CD4-positive, alpha-beta T cell (primary cell): ENCODE data around the gene TSPAN13. TPM values are rescaled to one million over a fixed set of nuclear protein-coding genes. Genes with fewer than 3 reads are reported as not detected.

Experiments used
- ATAC-seq: fragments of 200-7000 bp; cut with Tn5 transposase; one replicate; pipeline ENCODE4 v1.10.0; 2022; ENCODE audit warnings: mild to moderate bottlenecking; ENCODE audit not compliant: poor library complexity
- CTCF ChIA-PET: fragments of 350-600 bp; sonication (Branson Sonifier 250); formaldehyde crosslinking; loops from one replicate; lab custom pipeline; 2021; ENCODE audit warnings: antibody characterized with exemption, inconsistent platforms; lab: Charles Lee
- POLR2A ChIA-PET: fragments of 350-600 bp; sonication (Branson Sonifier 250); formaldehyde crosslinking; loops from one replicate; lab custom pipeline; 2021; ENCODE audit warnings: antibody characterized with exemption, inconsistent platforms; lab: Charles Lee
- DNase-seq, 14 experiments: peaks; one replicate each; pipeline ENCODE4 v3.0.0-alpha.2; 2013 to 2020; ENCODE audit warnings: mixed read lengths in 2 of 14
- H3K27ac ChIP-seq, 2 donors: one replicate each; pipeline versions ENCODE4 v1.5.1 to v1.7.0; 2013; ENCODE audit warnings: low read length in 2 of 2, low read depth in 1 of 2, mild to moderate bottlenecking in 1 of 2
- H3K27me3 ChIP-seq, 2 experiments: 1 replicate in 1 of 2; 2 replicates in 1 of 2; pipeline versions ENCODE4 v1.6.1 to v1.7.0; 2013; ENCODE audit warnings: low read length in 2 of 2, control low read depth in 1 of 2, mild to moderate bottlenecking in 1 of 2, moderate library complexity in 1 of 2; ENCODE audit not compliant: insufficient read depth in 2 of 2, control insufficient read depth in 1 of 2
- H3K36me3 ChIP-seq: one replicate; pipeline ENCODE4 v1.6.1; 2013; ENCODE audit warnings: low read length, control low read depth; ENCODE audit not compliant: insufficient read depth
- H3K4me1 ChIP-seq: one replicate; pipeline ENCODE4 v1.6.1; 2013; ENCODE audit warnings: low read length, control low read depth; ENCODE audit not compliant: insufficient read depth
- H3K4me3 ChIP-seq: one replicate; pipeline ENCODE4 v1.5.1; 2013; ENCODE audit warnings: mild to moderate bottlenecking, low read length, moderate library complexity
- H3K9me3 ChIP-seq, 2 experiments: 1 replicate in 1 of 2; 2 replicates in 1 of 2; pipeline versions ENCODE4 v1.6.1 to v1.7.0; 2013; ENCODE audit warnings: low read length in 2 of 2, mild to moderate bottlenecking in 2 of 2, control low read depth in 1 of 2, moderate library complexity in 1 of 2; ENCODE audit not compliant: control insufficient read depth in 1 of 2, insufficient read depth in 1 of 2
- H3K27ac Mint-ChIP-seq: one replicate; pipeline ENCODE4 v1.8.0; 2020; ENCODE audit warnings: mixed read lengths
- H3K27me3 Mint-ChIP-seq: one replicate; pipeline ENCODE4 v1.8.0; 2021; ENCODE audit warnings: mixed read lengths
- H3K36me3 Mint-ChIP-seq: one replicate; pipeline ENCODE4 v1.8.0; 2021; ENCODE audit warnings: low read depth, mixed read lengths
- H3K4me1 Mint-ChIP-seq: one replicate; pipeline ENCODE4 v1.8.0; 2021; ENCODE audit warnings: low read depth, mixed read lengths
- H3K4me3 Mint-ChIP-seq: one replicate; pipeline ENCODE4 v1.8.0; 2020; ENCODE audit warnings: mild to moderate bottlenecking, mixed read lengths
- H3K9me3 Mint-ChIP-seq: one replicate; pipeline ENCODE4 v1.8.0; 2020; ENCODE audit warnings: mixed read lengths
- CTCF ChIP-seq: fragments of 200-600 bp; IDR thresholded peaks from one replicate; pipeline ENCODE4 v1.8.0; 2022; ENCODE audit warnings: antibody characterized with exemption, mild to moderate bottlenecking
- intact Hi-C, 2 experiments: fragments of 100-400 bp; cut with DNase I in 1 of 2; cut with micrococcal nuclease in 1 of 2; formaldehyde crosslinking; loops; one replicate each; pipeline versions ENCODE4 v1.15.1 to v1.9.0; 2023 to 2025; cut with DNase I, micrococcal nuclease
- total RNA-seq, 174 experiments: library from RNA in 2 of 174; stranded (reverse) in 2 of 174; gene quantifications; one replicate each; pipeline ENCODE4 v1.2.3 and lab custom pipeline; 2021 to 2026

The TSPAN13 gene
- total RNA-seq, 2 experiments from 2014 or later, result 0.16 to 0.25 TPM

DNA sequence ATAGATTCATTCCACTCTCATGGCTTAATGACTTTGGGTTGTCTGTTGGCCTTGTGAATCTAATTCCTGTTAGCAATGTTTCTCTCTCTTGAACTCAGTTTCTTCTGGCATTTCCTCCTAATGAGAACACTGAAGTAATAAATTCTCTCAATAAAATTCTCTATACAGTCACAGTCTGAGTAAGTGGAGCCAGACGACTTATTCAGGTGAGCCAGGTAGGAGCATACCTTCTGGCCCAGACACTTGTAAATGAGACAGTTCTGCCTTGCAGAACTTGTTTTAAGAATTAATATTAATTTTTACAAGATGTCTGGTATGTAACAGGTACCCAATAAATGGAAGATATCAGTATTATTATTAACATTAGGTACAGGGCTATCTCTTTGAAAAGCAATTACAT lies 79.8 kb downstream of the TSPAN13 start:
- CTCF ChIA-PET, result no interaction called here
- Mint-ChIP-seq H3K9me3 (peaks cover 4% of the 10 kb centered on the region), H3K4me1 (no peaks in the 10 kb centered on the region), H3K36me3 (no peaks in the 10 kb centered on the region), H3K27ac (no peak overlapping the region), H3K27me3 (no peaks in the 10 kb centered on the region), H3K4me3 (no peak overlapping the region)
- TF ChIP-seq CTCF, result no peak
- no peaks in the 10 kb centered on the region for H3K9me3 ChIP-seq
- no peaks in the 10 kb centered on the region for H3K27me3 ChIP-seq
- POLR2A ChIA-PET, result no interaction called here
- H3K36me3 ChIP-seq, result no peaks in the 10 kb centered on the region
- no peak for ATAC-seq
- intact Hi-C loops, result no loop called here
- DNase-seq, result no peak
- H3K4me1 ChIP-seq, result no peaks in the 10 kb centered on the region
- no peak overlapping the region for H3K27ac ChIP-seq
- no peak overlapping the region for H3K4me3 ChIP-seq

Other genes with a start within 250 kb of the TSPAN13 start
- not detected for gene LRRC72, start 226.9 kb upstream of the TSPAN13 start, total RNA-seq
- 1 to 10 TPM; 3.3 to 5.1 TPM for gene ANKMY2, start 108.0 kb upstream of the TSPAN13 start, total RNA-seq
- gene BZW2, start 107.6 kb upstream of the TSPAN13 start, total RNA-seq, result 10 to 100 TPM; 15.1 to 17.2 TPM
- gene AGR2, start 51.2 kb downstream of the TSPAN13 start, total RNA-seq, result not detected
- not detected for gene AGR3, start 128.2 kb downstream of the TSPAN13 start, total RNA-seq